ENCODE measurements around the gene SH2D4B.
A peak's percentile ranks its signal among the peaks of the same experiment; 100 is the strongest.

SH2D4B gene

GRCh38 chr10:80681142-80681541 is 143.4 kb downstream of the SH2D4B start:
- H3K9me3 ChIP-seq (ENCODE audit: control insufficient read depth in 2 of 2, low read length in 2 of 2), result no peaks in the 10 kb centered on the region
- H3K36me3 ChIP-seq (ENCODE audit: control insufficient read depth in 2 of 2, insufficient read depth in 2 of 2, low read length in 2 of 2), result no peaks in the 10 kb centered on the region
- H3K27me3 ChIP-seq (ENCODE audit: control insufficient read depth in 2 of 2, insufficient read depth in 2 of 2, low read length in 2 of 2), result no peaks in the 10 kb centered on the region
- peaks cover 6 to 8% of the 10 kb centered on the region in 2 donors for H3K4me1 ChIP-seq (ENCODE audit: control insufficient read depth in 2 of 2, insufficient read depth in 2 of 2, low read length in 2 of 2)
- no peak overlapping the region for H3K9ac ChIP-seq (ENCODE audit: low read depth in 1 of 2, low read length in 2 of 2)
- H3K27ac ChIP-seq (ENCODE audit: low read depth in 2 of 2, low read length in 2 of 2), result no peak overlapping the region
- no peak overlapping the region for H3K4me3 ChIP-seq (ENCODE audit: low read length in 2 of 2)

- Histone ChIP-seq H3K9ac (ENCODE audit: low read depth in 1 of 2, low read length in 2 of 2) (no peak overlapping the region), H3K4me3 (ENCODE audit: low read length in 2 of 2) (no peak overlapping the region), H3K27ac (ENCODE audit: low read depth in 2 of 2, low read length in 2 of 2) (no peak overlapping the region), H3K27me3 (ENCODE audit: control insufficient read depth in 2 of 2, insufficient read depth in 2 of 2, low read length in 2 of 2) (no peaks in the 10 kb centered on the region), H3K36me3 (ENCODE audit: control insufficient read depth in 2 of 2, insufficient read depth in 2 of 2, low read length in 2 of 2) (no peaks in the 10 kb centered on the region), H3K4me1 (ENCODE audit: control insufficient read depth in 2 of 2, insufficient read depth in 2 of 2, low read length in 2 of 2) (peaks cover 10 to 17% of the 10 kb centered on the region in 2 donors), H3K9me3 (ENCODE audit: control insufficient read depth in 2 of 2, low read length in 2 of 2) (no peaks in the 10 kb centered on the region)
Observed at GRCh38 chr10:80684259-80684658, 146.6 kb downstream of the SH2D4B start.

GRCh38 chr10:80685355-80685754 is 147.7 kb downstream of the SH2D4B start:
- Histone ChIP-seq H3K4me3 (ENCODE audit: low read length in 2 of 2) (peak overlapping the region; percentile 1 to 7), H3K27me3 (ENCODE audit: control insufficient read depth in 2 of 2, insufficient read depth in 2 of 2, low read length in 2 of 2) (no peaks in the 10 kb centered on the region), H3K36me3 (ENCODE audit: control insufficient read depth in 2 of 2, insufficient read depth in 2 of 2, low read length in 2 of 2) (no peaks in the 10 kb centered on the region), H3K27ac (ENCODE audit: low read depth in 2 of 2, low read length in 2 of 2) (peak overlapping the region; percentile 32 to 66), H3K9me3 (ENCODE audit: control insufficient read depth in 2 of 2, low read length in 2 of 2) (no peaks in the 10 kb centered on the region), H3K4me1 (ENCODE audit: control insufficient read depth in 2 of 2, insufficient read depth in 2 of 2, low read length in 2 of 2) (peaks cover 10 to 17% of the 10 kb centered on the region in 2 donors), H3K9ac (ENCODE audit: low read depth in 1 of 2, low read length in 2 of 2) (no peak overlapping the region)

GRCh38 chr10:80686734-80687475 is 149.2 kb downstream of the SH2D4B start:
- Histone ChIP-seq H3K27me3 (ENCODE audit: control insufficient read depth in 2 of 2, insufficient read depth in 2 of 2, low read length in 2 of 2) (no peaks in the 10 kb centered on the region), H3K36me3 (ENCODE audit: control insufficient read depth in 2 of 2, insufficient read depth in 2 of 2, low read length in 2 of 2) (no peaks in the 10 kb centered on the region), H3K4me1 (ENCODE audit: control insufficient read depth in 2 of 2, insufficient read depth in 2 of 2, low read length in 2 of 2) (peaks cover 10 to 17% of the 10 kb centered on the region in 2 donors), H3K9ac (ENCODE audit: low read depth in 1 of 2, low read length in 2 of 2) (no peak overlapping the region), H3K4me3 (ENCODE audit: low read length in 2 of 2) (no peak overlapping the region), H3K27ac (ENCODE audit: low read depth in 2 of 2, low read length in 2 of 2) (no peak overlapping the region), H3K9me3 (ENCODE audit: control insufficient read depth in 2 of 2, low read length in 2 of 2) (no peaks in the 10 kb centered on the region)

GRCh38 chr10:80687476-80687789 is 149.7 kb downstream of the SH2D4B start:
- H3K9me3 ChIP-seq (ENCODE audit: control insufficient read depth in 2 of 2, low read length in 2 of 2), result no peaks in the 10 kb centered on the region
- no peak overlapping the region for H3K9ac ChIP-seq (ENCODE audit: low read depth in 1 of 2, low read length in 2 of 2)
- no peaks in the 10 kb centered on the region for H3K36me3 ChIP-seq (ENCODE audit: control insufficient read depth in 2 of 2, insufficient read depth in 2 of 2, low read length in 2 of 2)
- no peaks in the 10 kb centered on the region for H3K27me3 ChIP-seq (ENCODE audit: control insufficient read depth in 2 of 2, insufficient read depth in 2 of 2, low read length in 2 of 2)
- H3K4me3 ChIP-seq (ENCODE audit: low read length in 2 of 2), result no peak overlapping the region
- peaks cover 10 to 17% of the 10 kb centered on the region in 2 donors for H3K4me1 ChIP-seq (ENCODE audit: control insufficient read depth in 2 of 2, insufficient read depth in 2 of 2, low read length in 2 of 2)
- H3K27ac ChIP-seq (ENCODE audit: low read depth in 2 of 2, low read length in 2 of 2), result no peak overlapping the region

GRCh38 chr10:80690434-80690833 is 152.7 kb downstream of the SH2D4B start:
- Histone ChIP-seq H3K4me1 (ENCODE audit: control insufficient read depth in 2 of 2, insufficient read depth in 2 of 2, low read length in 2 of 2) (peaks cover 10 to 16% of the 10 kb centered on the region in 2 donors), H3K9me3 (ENCODE audit: control insufficient read depth in 2 of 2, low read length in 2 of 2) (no peaks in the 10 kb centered on the region), H3K9ac (ENCODE audit: low read depth in 1 of 2, low read length in 2 of 2) (no peak overlapping the region), H3K27ac (ENCODE audit: low read depth in 2 of 2, low read length in 2 of 2) (no peak overlapping the region), H3K27me3 (ENCODE audit: control insufficient read depth in 2 of 2, insufficient read depth in 2 of 2, low read length in 2 of 2) (no peaks in the 10 kb centered on the region), H3K36me3 (ENCODE audit: control insufficient read depth in 2 of 2, insufficient read depth in 2 of 2, low read length in 2 of 2) (no peaks in the 10 kb centered on the region), H3K4me3 (ENCODE audit: low read length in 2 of 2) (no peak overlapping the region)

GRCh38 chr10:80691441-80691840 is 153.7 kb downstream of the SH2D4B start:
- H3K9ac ChIP-seq (ENCODE audit: low read depth in 1 of 2, low read length in 2 of 2), result no peak overlapping the region
- peaks cover 5 to 6% of the 10 kb centered on the region in 2 donors for H3K4me1 ChIP-seq (ENCODE audit: control insufficient read depth in 2 of 2, insufficient read depth in 2 of 2, low read length in 2 of 2)
- no peak overlapping the region for H3K4me3 ChIP-seq (ENCODE audit: low read length in 2 of 2)
- no peaks in the 10 kb centered on the region for H3K9me3 ChIP-seq (ENCODE audit: control insufficient read depth in 2 of 2, low read length in 2 of 2)
- no peaks in the 10 kb centered on the region for H3K36me3 ChIP-seq (ENCODE audit: control insufficient read depth in 2 of 2, insufficient read depth in 2 of 2, low read length in 2 of 2)
- H3K27ac ChIP-seq (ENCODE audit: low read depth in 2 of 2, low read length in 2 of 2), result no peak overlapping the region
- no peaks in the 10 kb centered on the region for H3K27me3 ChIP-seq (ENCODE audit: control insufficient read depth in 2 of 2, insufficient read depth in 2 of 2, low read length in 2 of 2)

- no peak overlapping the region for H3K27ac ChIP-seq (ENCODE audit: low read depth in 2 of 2, low read length in 2 of 2)
- no peak overlapping the region for H3K4me3 ChIP-seq (ENCODE audit: low read length in 2 of 2)
- no peaks in the 10 kb centered on the region for H3K36me3 ChIP-seq (ENCODE audit: control insufficient read depth in 2 of 2, insufficient read depth in 2 of 2, low read length in 2 of 2)
- no peaks in the 10 kb centered on the region for H3K27me3 ChIP-seq (ENCODE audit: control insufficient read depth in 2 of 2, insufficient read depth in 2 of 2, low read length in 2 of 2)
- H3K9ac ChIP-seq (ENCODE audit: low read depth in 1 of 2, low read length in 2 of 2), result no peak overlapping the region
- H3K9me3 ChIP-seq (ENCODE audit: control insufficient read depth in 2 of 2, low read length in 2 of 2), result no peaks in the 10 kb centered on the region
- peaks cover 5 to 6% of the 10 kb centered on the region in 2 donors for H3K4me1 ChIP-seq (ENCODE audit: control insufficient read depth in 2 of 2, insufficient read depth in 2 of 2, low read length in 2 of 2)
Observed at GRCh38 chr10:80693565-80693964, 155.9 kb downstream of the SH2D4B start.

GRCh38 chr10:80694930-80695329 is 157.2 kb downstream of the SH2D4B start:
- Histone ChIP-seq H3K36me3 (ENCODE audit: control insufficient read depth in 2 of 2, insufficient read depth in 2 of 2, low read length in 2 of 2) (no peaks in the 10 kb centered on the region), H3K27ac (ENCODE audit: low read depth in 2 of 2, low read length in 2 of 2) (no peak overlapping the region), H3K9me3 (ENCODE audit: control insufficient read depth in 2 of 2, low read length in 2 of 2) (no peaks in the 10 kb centered on the region), H3K4me1 (ENCODE audit: control insufficient read depth in 2 of 2, insufficient read depth in 2 of 2, low read length in 2 of 2) (peaks cover 5 to 7% of the 10 kb centered on the region in 2 donors), H3K27me3 (ENCODE audit: control insufficient read depth in 2 of 2, insufficient read depth in 2 of 2, low read length in 2 of 2) (no peaks in the 10 kb centered on the region), H3K9ac (ENCODE audit: low read depth in 1 of 2, low read length in 2 of 2) (no peak overlapping the region), H3K4me3 (ENCODE audit: low read length in 2 of 2) (no peak overlapping the region)
